ENCODE data around the gene BMPR2.

The BMPR2 gene

GRCh38 chr2:202454536-202454935, 78.4 kb downstream of the BMPR2 start:
- H3K27ac ChIP-seq = no peak overlapping the region
- TF ChIP-seq CTCF (conservative IDR thresholded peaks at IDR 0.05) = no peak

GRCh38 chr2:202455114-202455513, 79.0 kb downstream of the BMPR2 start:
- TF ChIP-seq CTCF (conservative IDR thresholded peaks at IDR 0.05) = no peak
- no peak overlapping the region for H3K27ac ChIP-seq

GRCh38 chr2:202460119-202460518, 84.0 kb downstream of the BMPR2 start:
- no peak for TF ChIP-seq CTCF (conservative IDR thresholded peaks at IDR 0.05)
- no peak overlapping the region for H3K27ac ChIP-seq

- TF ChIP-seq CTCF (conservative IDR thresholded peaks at IDR 0.05) = no peak
- no peak overlapping the region for H3K27ac ChIP-seq
These were observed 103.0 kb downstream of the BMPR2 start for GRCh38 chr2:202479090-202479489.

GRCh38 chr2:202479610-202480009, 103.5 kb downstream of the BMPR2 start:
- no peak for TF ChIP-seq CTCF (conservative IDR thresholded peaks at IDR 0.05)
- H3K27ac ChIP-seq = no peak overlapping the region

- TF ChIP-seq CTCF (conservative IDR thresholded peaks at IDR 0.05) = no peak
- H3K27ac ChIP-seq = no peak overlapping the region
These were observed 110.2 kb downstream of the BMPR2 start for GRCh38 chr2:202486351-202486750.

GRCh38 chr2:202488671-202489070, 112.5 kb downstream of the BMPR2 start:
- no peak overlapping the region for H3K27ac ChIP-seq
- TF ChIP-seq CTCF (conservative IDR thresholded peaks at IDR 0.05) = no peak

GRCh38 chr2:202490479-202490878, 114.4 kb downstream of the BMPR2 start:
- no peak overlapping the region for H3K27ac ChIP-seq
- no peak for TF ChIP-seq CTCF (conservative IDR thresholded peaks at IDR 0.05)
